ENCODE data around the gene RIC8A. TPM values are rescaled to one million over a fixed set of nuclear protein-coding genes. Genes with fewer than 3 reads are reported as not detected.

Gene RIC8A
- total and polyA plus RNA-seq, 2 of the 13 experiments (the other 11 are each of a cell fraction or from before 2014, with no cell fraction given): 62.1 to 63.8 TPM

DNA sequence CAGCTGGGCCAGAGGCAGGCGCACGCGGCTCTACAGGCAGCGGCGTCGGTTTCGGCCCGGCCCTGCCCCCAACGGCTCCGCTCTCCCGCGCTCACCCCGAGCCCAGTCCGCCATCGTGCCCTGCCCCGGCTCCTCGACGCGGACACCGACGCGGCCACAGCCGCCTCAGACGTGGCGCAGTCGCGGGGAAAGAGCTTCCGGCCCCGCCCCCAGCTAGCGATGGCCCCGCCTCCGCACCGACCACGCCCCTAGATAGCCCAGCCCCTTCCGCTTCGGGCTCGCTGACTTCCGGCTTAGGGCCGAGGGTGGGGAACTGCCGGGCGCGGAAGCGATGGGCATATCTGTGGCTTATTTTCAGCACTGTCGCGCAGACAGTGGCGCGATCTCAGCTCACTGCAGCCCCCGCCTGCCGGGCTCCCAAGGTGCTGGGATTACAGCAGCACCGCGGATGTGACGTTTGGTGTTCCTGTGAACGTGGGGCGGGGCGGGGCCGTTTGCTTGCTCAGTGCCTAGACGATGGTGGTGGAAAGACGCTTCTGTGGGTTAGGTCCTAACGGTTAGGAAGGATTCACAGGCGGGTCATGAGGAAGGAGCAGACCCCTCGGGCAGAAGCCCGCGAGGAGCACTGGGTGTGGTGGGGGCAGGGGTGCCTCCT is at the start of gene RIC8A, which contains the start of gene BET1L (continued):
- no peak for TF ChIP-seq ZNF121 (CRISPR knock-in tag; IDR thresholded peaks at IDR 0.05)
- TF ChIP-seq, protein P1, sequence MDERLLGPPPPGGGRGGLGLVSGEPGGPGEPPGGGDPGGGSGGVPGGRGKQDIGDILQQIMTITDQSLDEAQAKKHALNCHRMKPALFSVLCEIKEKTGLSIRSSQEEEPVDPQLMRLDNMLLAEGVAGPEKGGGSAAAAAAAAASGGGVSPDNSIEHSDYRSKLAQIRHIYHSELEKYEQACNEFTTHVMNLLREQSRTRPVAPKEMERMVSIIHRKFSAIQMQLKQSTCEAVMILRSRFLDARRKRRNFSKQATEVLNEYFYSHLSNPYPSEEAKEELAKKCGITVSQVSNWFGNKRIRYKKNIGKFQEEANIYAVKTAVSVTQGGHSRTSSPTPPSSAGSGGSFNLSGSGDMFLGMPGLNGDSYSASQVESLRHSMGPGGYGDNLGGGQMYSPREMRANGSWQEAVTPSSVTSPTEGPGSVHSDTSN (CRISPR knock-in tag; IDR thresholded peaks at IDR 0.05): no peak
- TF ChIP-seq ZNF737 (CRISPR knock-in tag; IDR thresholded peaks at IDR 0.05; ENCODE audit: borderline replicate concordance): no peak
- TF ChIP-seq, protein P2, sequence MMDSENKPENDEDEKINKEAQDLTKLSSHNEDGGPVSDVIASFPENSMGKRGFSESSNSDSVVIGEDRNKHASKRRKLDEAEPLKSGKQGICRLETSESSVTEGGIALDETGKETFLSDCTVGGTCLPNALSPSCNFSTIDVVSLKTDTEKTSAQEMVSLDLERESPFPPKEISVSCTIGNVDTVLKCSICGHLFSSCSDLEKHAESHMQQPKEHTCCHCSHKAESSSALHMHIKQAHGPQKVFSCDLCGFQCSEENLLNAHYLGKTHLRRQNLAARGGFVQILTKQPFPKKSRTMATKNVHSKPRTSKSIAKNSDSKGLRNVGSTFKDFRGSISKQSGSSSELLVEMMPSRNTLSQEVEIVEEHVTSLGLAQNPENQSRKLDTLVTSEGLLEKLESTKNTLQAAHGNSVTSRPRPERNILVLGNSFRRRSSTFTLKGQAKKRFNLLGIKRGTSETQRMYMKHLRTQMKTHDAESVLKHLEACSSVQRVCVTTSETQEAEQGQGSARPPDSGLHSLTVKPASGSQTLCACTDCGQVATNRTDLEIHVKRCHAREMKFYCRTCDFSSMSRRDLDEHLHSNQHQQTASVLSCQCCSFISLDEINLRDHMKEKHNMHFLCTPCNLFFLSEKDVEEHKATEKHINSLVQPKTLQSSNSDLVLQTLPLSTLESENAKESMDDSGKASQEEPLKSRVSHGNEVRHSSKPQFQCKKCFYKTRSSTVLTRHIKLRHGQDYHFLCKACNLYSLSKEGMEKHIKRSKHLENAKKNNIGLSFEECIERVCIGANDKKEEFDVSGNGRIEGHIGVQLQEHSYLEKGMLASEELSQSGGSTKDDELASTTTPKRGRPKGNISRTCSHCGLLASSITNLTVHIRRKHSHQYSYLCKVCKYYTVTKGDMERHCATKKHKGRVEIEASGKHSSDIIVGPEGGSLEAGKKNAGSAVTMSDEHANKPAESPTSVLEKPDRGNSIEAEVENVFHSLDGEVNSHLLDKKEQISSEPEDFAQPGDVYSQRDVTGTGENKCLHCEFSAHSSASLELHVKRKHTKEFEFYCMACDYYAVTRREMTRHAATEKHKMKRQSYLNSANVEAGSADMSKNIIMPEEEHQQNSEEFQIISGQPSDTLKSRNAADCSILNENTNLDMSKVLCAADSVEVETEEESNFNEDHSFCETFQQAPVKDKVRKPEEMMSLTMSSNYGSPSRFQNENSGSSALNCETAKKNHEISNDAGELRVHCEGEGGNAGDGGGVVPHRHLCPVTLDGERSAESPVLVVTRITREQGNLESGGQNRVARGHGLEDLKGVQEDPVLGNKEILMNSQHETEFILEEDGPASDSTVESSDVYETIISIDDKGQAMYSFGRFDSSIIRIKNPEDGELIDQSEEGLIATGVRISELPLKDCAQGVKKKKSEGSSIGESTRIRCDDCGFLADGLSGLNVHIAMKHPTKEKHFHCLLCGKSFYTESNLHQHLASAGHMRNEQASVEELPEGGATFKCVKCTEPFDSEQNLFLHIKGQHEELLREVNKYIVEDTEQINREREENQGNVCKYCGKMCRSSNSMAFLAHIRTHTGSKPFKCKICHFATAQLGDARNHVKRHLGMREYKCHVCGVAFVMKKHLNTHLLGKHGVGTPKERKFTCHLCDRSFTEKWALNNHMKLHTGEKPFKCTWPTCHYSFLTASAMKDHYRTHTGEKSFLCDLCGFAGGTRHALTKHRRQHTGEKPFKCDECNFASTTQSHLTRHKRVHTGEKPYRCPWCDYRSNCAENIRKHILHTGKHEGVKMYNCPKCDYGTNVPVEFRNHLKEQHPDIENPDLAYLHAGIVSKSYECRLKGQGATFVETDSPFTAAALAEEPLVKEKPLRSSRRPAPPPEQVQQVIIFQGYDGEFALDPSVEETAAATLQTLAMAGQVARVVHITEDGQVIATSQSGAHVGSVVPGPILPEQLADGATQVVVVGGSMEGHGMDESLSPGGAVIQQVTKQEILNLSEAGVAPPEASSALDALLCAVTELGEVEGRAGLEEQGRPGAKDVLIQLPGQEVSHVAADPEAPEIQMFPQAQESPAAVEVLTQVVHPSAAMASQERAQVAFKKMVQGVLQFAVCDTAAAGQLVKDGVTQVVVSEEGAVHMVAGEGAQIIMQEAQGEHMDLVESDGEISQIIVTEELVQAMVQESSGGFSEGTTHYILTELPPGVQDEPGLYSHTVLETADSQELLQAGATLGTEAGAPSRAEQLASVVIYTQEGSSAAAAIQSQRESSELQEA (CRISPR knock-in tag; IDR thresholded peaks at IDR 0.05; ENCODE audit: not compliant biosample characterization): no peak
- peak; percentile 39; the same call in 1 of the 2 replicates for TF ChIP-seq TMF1 (CRISPR knock-in tag; IDR thresholded peaks at IDR 0.05; ENCODE audit: low read depth)
- TF ChIP-seq AGO1 (IDR thresholded peaks at IDR 0.05; ENCODE audit: low read depth, low read length, poor library complexity, severe bottlenecking): no peak
- TF ChIP-seq MXI1 (IDR thresholded peaks at IDR 0.05; ENCODE audit: borderline replicate concordance, low read depth, low read length): peak; percentile 73; the same call in 1 of the 3 replicates
- no peak for TF ChIP-seq MAF1 (CRISPR knock-in tag; IDR thresholded peaks at IDR 0.05; ENCODE audit: borderline replicate concordance)
- TF ChIP-seq SUZ12 (IDR thresholded peaks at IDR 0.05; ENCODE audit: low read depth, low read length): no peak
- TF ChIP-seq TCF12 (IDR thresholded peaks at IDR 0.05): no peak
- TF ChIP-seq TCF12 (CRISPR knock-in tag; IDR thresholded peaks at IDR 0.05): peak; percentile 89
- no peak for TF ChIP-seq KLF13 (CRISPR knock-in tag; IDR thresholded peaks at IDR 0.05)
- 0 out of 2 replicates have a peak, but pooled peaks have one; percentile 33 for TF ChIP-seq ZNF563 (CRISPR knock-in tag; IDR thresholded peaks at IDR 0.05)
- peak; percentile 69 for TF ChIP-seq MED1 (CRISPR knock-in tag; IDR thresholded peaks at IDR 0.05)
- TF ChIP-seq POLR2AphosphoS5 (IDR thresholded peaks at IDR 0.05; ENCODE audit: low read depth, low read length): peak; percentile 85
- TF ChIP-seq, protein P3, sequence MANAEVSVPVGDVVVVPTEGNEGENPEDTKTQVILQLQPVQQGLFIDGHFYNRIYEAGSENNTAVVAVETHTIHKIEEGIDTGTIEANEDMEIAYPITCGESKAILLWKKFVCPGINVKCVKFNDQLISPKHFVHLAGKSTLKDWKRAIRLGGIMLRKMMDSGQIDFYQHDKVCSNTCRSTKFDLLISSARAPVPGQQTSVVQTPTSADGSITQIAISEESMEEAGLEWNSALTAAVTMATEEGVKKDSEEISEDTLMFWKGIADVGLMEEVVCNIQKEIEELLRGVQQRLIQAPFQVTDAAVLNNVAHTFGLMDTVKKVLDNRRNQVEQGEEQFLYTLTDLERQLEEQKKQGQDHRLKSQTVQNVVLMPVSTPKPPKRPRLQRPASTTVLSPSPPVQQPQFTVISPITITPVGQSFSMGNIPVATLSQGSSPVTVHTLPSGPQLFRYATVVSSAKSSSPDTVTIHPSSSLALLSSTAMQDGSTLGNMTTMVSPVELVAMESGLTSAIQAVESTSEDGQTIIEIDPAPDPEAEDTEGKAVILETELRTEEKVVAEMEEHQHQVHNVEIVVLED (CRISPR knock-in tag; IDR thresholded peaks at IDR 0.05; ENCODE audit: borderline replicate concordance): peak; percentile 81
- no peak for TF ChIP-seq MBD4 (IDR thresholded peaks at IDR 0.05; ENCODE audit: borderline replicate concordance, low read length)
- TF ChIP-seq GTF2F1 (IDR thresholded peaks at IDR 0.05; ENCODE audit: low read length): no peak
- TF ChIP-seq TGIF2 (CRISPR knock-in tag; IDR thresholded peaks at IDR 0.05): 0 out of 2 replicates have a peak, but pooled peaks have one; percentile 37
- TF ChIP-seq, protein P4, sequence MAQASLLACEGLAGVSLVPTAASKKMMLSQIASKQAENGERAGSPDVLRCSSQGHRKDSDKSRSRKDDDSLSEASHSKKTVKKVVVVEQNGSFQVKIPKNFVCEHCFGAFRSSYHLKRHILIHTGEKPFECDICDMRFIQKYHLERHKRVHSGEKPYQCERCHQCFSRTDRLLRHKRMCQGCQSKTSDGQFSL (CRISPR knock-in tag; IDR thresholded peaks at IDR 0.05): no peak
